ENCODE results near the gene CYFIP2. TPM values are rescaled to one million over a fixed set of nuclear protein-coding genes. Genes with fewer than 3 reads are reported as not detected.
A peak's percentile ranks its signal among the peaks of the same experiment; 100 is the strongest.

The CYFIP2 gene
- total and polyA plus RNA-seq, 2 of the 8 experiments (the other 6 are each of a cell fraction or from before 2014, with no cell fraction given), result 45.1 to 80.6 TPM

DNA sequence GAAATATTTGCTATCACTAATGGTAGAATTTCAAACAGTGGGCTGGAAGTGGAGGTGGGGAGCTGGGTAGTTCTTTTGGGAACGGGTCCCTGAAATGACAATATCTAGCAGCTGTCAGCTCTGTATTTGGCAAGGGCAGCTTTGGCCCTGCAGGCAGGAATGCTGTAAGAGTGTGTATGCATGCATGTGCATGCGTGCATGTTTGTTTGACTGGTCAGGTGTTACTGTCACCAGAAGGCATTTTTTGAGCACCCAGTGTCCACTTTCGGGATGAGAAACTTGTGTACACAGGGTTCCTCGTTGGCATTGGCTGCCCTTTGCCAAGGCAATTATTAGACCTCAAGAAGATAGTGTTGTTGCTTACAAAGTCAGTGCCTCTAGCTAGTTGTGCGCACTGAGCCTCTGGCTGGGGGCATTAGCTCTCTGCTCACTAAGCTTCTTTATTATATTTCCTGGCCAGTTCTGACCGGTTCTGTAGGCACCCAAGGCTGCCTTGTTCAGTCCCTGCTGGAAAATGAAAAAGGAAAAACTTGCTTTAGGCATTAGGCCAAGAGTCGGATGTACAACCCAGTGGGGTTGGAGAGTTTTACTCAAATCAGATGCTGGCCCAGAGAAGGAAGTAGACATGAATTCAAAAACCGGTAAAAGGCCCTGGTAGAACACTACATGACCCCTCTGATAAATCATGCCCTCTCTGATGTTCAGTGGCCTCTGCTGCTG lies 2.0 kb downstream of the CYFIP2 start:
- H3K56ac ChIP-seq (replicated peaks; ENCODE audit: insufficient read length, low read depth, low read length), result no peak overlapping the region
- no peak overlapping the region for H3K27ac ChIP-seq (ENCODE audit: low read depth, low read length)
- no peak overlapping the region for H2BK12ac ChIP-seq (ENCODE audit: low read depth, low read length)
- H4K91ac ChIP-seq (replicated peaks; ENCODE audit: insufficient read length, low read length), result no peak overlapping the region
- ChIA-PET POLR2A (ENCODE audit: partially characterized antibody) (interaction anchor here (0.8 to 1.3 kb wide), 3 partner anchors 11 to 681 kb away, joined by 3 to 5 read pairs (median 4); no protein-coding TSS in a partner anchor), CTCF (ENCODE audit: partially characterized antibody) (interaction anchor here (0.9 to 6.5 kb wide), 11 partner anchors 10 to 130 kb away, joined by 3 to 84 read pairs (median 3); no protein-coding TSS in a partner anchor)
- no peak overlapping the region for H2BK120ac ChIP-seq (replicated peaks; ENCODE audit: low read depth, low read length)
- DNase-seq (ENCODE audit: low read depth in 1 of 2, low spot score in 2 of 2) (no peak), FAIRE-seq (no peak)
- no peak overlapping the region for H2BK20ac ChIP-seq (ENCODE audit: low read length)
- no peaks in the 10 kb centered on the region; a peak in 2 of 7 replicates for H3K27me3 ChIP-seq (replicated peaks in 1 of 4; ENCODE audit: control insufficient read depth in 3 of 4, extremely low read depth in 1 of 4, insufficient read depth in 3 of 4, low read length in 3 of 4)
- H4K5ac ChIP-seq (ENCODE audit: insufficient read length, low read depth, low read length), result no peak overlapping the region
- H4K8ac ChIP-seq (ENCODE audit: extremely low read depth, insufficient read depth, low read length), result no peak overlapping the region
- H2BK5ac ChIP-seq (ENCODE audit: low read depth, low read length), result no peak overlapping the region
- H3K79me2 ChIP-seq (ENCODE audit: control insufficient read depth in 1 of 2, insufficient read depth in 2 of 2, low read length in 2 of 2), result peaks cover 0 to 52% of the 10 kb centered on the region in 2 experiments; a peak in 2 of 4 replicates
- no peak overlapping the region for H3K14ac ChIP-seq (ENCODE audit: insufficient read length)
- H4K20me1 ChIP-seq (replicated peaks in 1 of 2; ENCODE audit: control insufficient read depth in 1 of 2, insufficient read depth in 2 of 2, low read length in 2 of 2), result peaks cover 3 to 13% of the 10 kb centered on the region in 2 experiments
- H3K18ac ChIP-seq (ENCODE audit: extremely low read depth, low read length), result no peak overlapping the region
- H3K4me2 ChIP-seq (ENCODE audit: insufficient read depth in 1 of 2, low read depth in 2 of 2, low read length in 2 of 2), result peak overlapping the region in 1 of 2 experiments; percentile 80; a peak in 1 of 4 replicates
- H2AK5ac ChIP-seq (ENCODE audit: low read depth, low read length), result no peak overlapping the region
- peaks cover 10% of the 10 kb centered on the region for H3K79me1 ChIP-seq (ENCODE audit: low read depth, low read length)
- no peaks in the 10 kb centered on the region for H3K9me3 ChIP-seq (ENCODE audit: insufficient read depth in 2 of 2, low read depth in 1 of 2, low read length in 1 of 2)
- peaks cover 11% of the 10 kb centered on the region; the same call in 1 of the 2 replicates for H3K23me2 ChIP-seq (ENCODE audit: low read depth, low read length)
- peaks cover 8 to 19% (median 13%) of the 10 kb centered on the region in 4 experiments for H3K4me1 ChIP-seq (replicated peaks in 1 of 4; ENCODE audit: control insufficient read depth in 3 of 4, insufficient read depth in 4 of 4, low read length in 3 of 4)
- H2AFZ ChIP-seq (ENCODE audit: low read length), result no peak overlapping the region
- H3K23ac ChIP-seq (ENCODE audit: insufficient read length), result no peak overlapping the region
- H3K4ac ChIP-seq (replicated peaks; ENCODE audit: insufficient read length, low read depth, low read length), result no peak overlapping the region
- H3K9ac ChIP-seq (replicated peaks in 1 of 4; ENCODE audit: extremely low read depth in 1 of 4, low read depth in 3 of 4, low read length in 3 of 4), result no peak overlapping the region
- WGBS, 2 experiments (ENCODE audit: extremely low coverage in 1 of 2, insufficient coverage in 1 of 2, insufficient read length in 1 of 2, insufficient replicate concordance in 2 of 2, low coverage in 1 of 2, low lambda C conversion rate in 2 of 2, missing lambda C conversion rate in 1 of 2), result 94% methylated on average over 8 of the region's 8 CpGs; no CpG with 5 or more reads in 1 of the 2 experiments
- 0 out of 8 replicates have a peak overlapping the region, but pooled peaks of 1 of the 4 experiments have one; percentile 82 for H3K4me3 ChIP-seq (ENCODE audit: extremely low read depth in 1 of 4, insufficient read depth in 2 of 4, low read depth in 3 of 4, low read length in 4 of 4)
- H3K36me3 ChIP-seq (ENCODE audit: control insufficient read depth in 2 of 4, insufficient read depth in 4 of 4, low read length in 3 of 4), result no peaks in the 10 kb centered on the region
- TF ChIP-seq EP300 (IDR thresholded peaks at IDR 0.05; ENCODE audit: borderline replicate concordance in 1 of 2, low read depth in 2 of 2, low read length in 2 of 2) (no peak), USF2 (IDR thresholded peaks at IDR 0.05; ENCODE audit: low read length) (no peak), MAX (IDR thresholded peaks at IDR 0.05) (no peak), EGR1 (IDR thresholded peaks at IDR 0.05; ENCODE audit: borderline replicate concordance, low read depth, low read length) (no peak), TAF1 (IDR thresholded peaks at IDR 0.05; ENCODE audit: low read depth, low read length) (no peak)
- H2BK15ac ChIP-seq (ENCODE audit: low read length), result peak overlapping the region; percentile 65; the same call in 1 of the 2 replicates

Data from H1 (cell line).